GM23338 (cell line): ENCODE results near the gene CMC4. TPM values are rescaled to one million over a fixed set of nuclear protein-coding genes. Genes with fewer than 3 reads are reported as not detected.

Source experiments
- CREB1 ChIP-seq: fragments of 250-450 bp; sonication (Bioruptor Pico); IDR thresholded peaks from 2 replicates; pipeline ENCODE4 v1.5.0; 2020; ENCODE audit warnings: low read depth, mild to moderate bottlenecking, moderate library complexity
- EZH2 ChIP-seq: fragments of 200-600 bp; sonication (generic); IDR thresholded peaks from one replicate; pipeline ENCODE4 v1.8.0; 2017; ENCODE audit warnings: antibody characterized with exemption, mild to moderate bottlenecking, low read depth; ENCODE audit not compliant: unreplicated experiment
- EZH2phosphoT487 ChIP-seq: fragments of 200-600 bp; sonication (generic); IDR thresholded peaks from one replicate; pipeline ENCODE4 v1.8.1; 2018; ENCODE audit warnings: antibody characterized with exemption; ENCODE audit not compliant: unreplicated experiment
- JUNB ChIP-seq: IDR thresholded peaks from one replicate; pipeline ENCODE4 v1.6.1; 2016; ENCODE audit warnings: antibody characterized with exemption; ENCODE audit not compliant: unreplicated experiment
- NANOG ChIP-seq: IDR thresholded peaks from 2 replicates; pipeline ENCODE4 v1.6.1; 2016; ENCODE audit warnings: antibody characterized with exemption, borderline replicate concordance
- REST ChIP-seq: IDR thresholded peaks from one replicate; pipeline ENCODE4 v1.6.1; 2018; ENCODE audit warnings: antibody characterized with exemption; ENCODE audit not compliant: unreplicated experiment
- STAT1 ChIP-seq: IDR thresholded peaks from one replicate; pipeline ENCODE4 v1.6.1; 2016; ENCODE audit warnings: antibody characterized with exemption; ENCODE audit not compliant: unreplicated experiment
- ZNF114 ChIP-seq: fragments of 250-450 bp; sonication (Bioruptor Pico); IDR thresholded peaks from 2 replicates; pipeline ENCODE4 v1.5.0; 2020; ENCODE audit warnings: mild to moderate bottlenecking, moderate library complexity
- ZNF462 ChIP-seq: fragments of 250-450 bp; sonication (Bioruptor Pico); IDR thresholded peaks from 2 replicates; pipeline ENCODE4 v1.5.0; 2020; ENCODE audit warnings: mild to moderate bottlenecking, moderate library complexity
- polyA plus RNA-seq: library from polyadenylated mRNA; unstranded; fragments of >200 nt; fragmentation: Nextera tagmentation; extraction: Ambion mirVana; gene quantifications from 2 replicates; pipeline ENCODE4 v1.2.1, GENCODE V29; 2016
- total RNA-seq: library from RNA; depleted of rRNA; stranded (reverse); fragments of >200 nt; shearing (Covaris generic); gene quantifications from 2 replicates; pipeline ENCODE4 v1.2.3, GENCODE V29; 2014

The CMC4 gene
- total and polyA plus RNA-seq, 2 experiments from 2014 or later: 9.9 to 16.3 TPM

GRCh38 chrX:155069414-155069813 is 1.5 kb downstream of the CMC4 start (continued):
- TF ChIP-seq REST (no peak), EZH2 (no peak), ZNF462 (CRISPR knock-in tag) (no peak), EZH2phosphoT487 (no peak), CREB1 (CRISPR knock-in tag) (no peak), ZNF114 (CRISPR knock-in tag) (no peak), JUNB (no peak), NANOG (no peak), STAT1 (no peak)
